Activated CD8-positive, alpha-beta T cell treated with anti-CD3 and anti-CD28 coated beads for 36 hours (primary cell): ENCODE data around the gene CACNG8. TPM values are rescaled to one million over a fixed set of nuclear protein-coding genes. Genes with fewer than 3 reads are reported as not detected.
A peak's percentile ranks its signal among the peaks of the same experiment; 100 is the strongest.

ENCODE experiments used
- ATAC-seq: fragments of 200-7000 bp; cut with Tn5 transposase; one replicate; pipeline ENCODE4 v1.10.0; 2021; ENCODE audit warnings: mild to moderate bottlenecking, moderate library complexity
- CTCF ChIA-PET: fragments of 350-600 bp; sonication (Branson Sonifier 250); formaldehyde crosslinking; loops from one replicate; lab custom pipeline; 2021; ENCODE audit warnings: antibody characterized with exemption; lab: Charles Lee
- POLR2A ChIA-PET: fragments of 350-600 bp; sonication (Branson Sonifier 250); formaldehyde crosslinking; loops from one replicate; lab custom pipeline; 2021; ENCODE audit warnings: antibody characterized with exemption; lab: Charles Lee
- DNase-seq: peaks from one replicate; pipeline ENCODE4 v3.0.0-alpha.2; 2020
- H3K27ac Mint-ChIP-seq: one replicate; pipeline ENCODE4 v1.8.0; 2021; ENCODE audit warnings: mild to moderate bottlenecking, mixed read lengths
- H3K27me3 Mint-ChIP-seq: one replicate; pipeline ENCODE4 v1.8.0; 2021; ENCODE audit warnings: mixed read lengths
- H3K36me3 Mint-ChIP-seq: one replicate; pipeline ENCODE4 v1.8.0; 2021; ENCODE audit warnings: low read depth, mixed read lengths
- H3K4me1 Mint-ChIP-seq: one replicate; pipeline ENCODE4 v1.8.0; 2021; ENCODE audit warnings: low read depth, mixed read lengths
- H3K4me3 Mint-ChIP-seq: one replicate; pipeline ENCODE4 v1.8.0; 2021; ENCODE audit warnings: mild to moderate bottlenecking, moderate library complexity, mixed read lengths
- H3K9me3 Mint-ChIP-seq: one replicate; pipeline ENCODE4 v1.8.0; 2021; ENCODE audit warnings: mixed read lengths
- intact Hi-C: fragments of 100-400 bp; cut with micrococcal nuclease; formaldehyde crosslinking; loops from one replicate; pipeline ENCODE4 v1.10.0; 2022
- total RNA-seq, 2 experiments: library from RNA; stranded (reverse); gene quantifications; one replicate each; pipeline ENCODE4 v1.2.3, GENCODE V29; 2021
- TF ChIP-seq, protein P1 (sequence below): fragments of 200-600 bp; IDR thresholded peaks from one replicate; pipeline ENCODE4 v1.8.0; 2022; ENCODE audit warnings: antibody characterized with exemption, mild to moderate bottlenecking

The CACNG8 gene
- total RNA-seq, 2 experiments from 2014 or later = not detected

DNA sequence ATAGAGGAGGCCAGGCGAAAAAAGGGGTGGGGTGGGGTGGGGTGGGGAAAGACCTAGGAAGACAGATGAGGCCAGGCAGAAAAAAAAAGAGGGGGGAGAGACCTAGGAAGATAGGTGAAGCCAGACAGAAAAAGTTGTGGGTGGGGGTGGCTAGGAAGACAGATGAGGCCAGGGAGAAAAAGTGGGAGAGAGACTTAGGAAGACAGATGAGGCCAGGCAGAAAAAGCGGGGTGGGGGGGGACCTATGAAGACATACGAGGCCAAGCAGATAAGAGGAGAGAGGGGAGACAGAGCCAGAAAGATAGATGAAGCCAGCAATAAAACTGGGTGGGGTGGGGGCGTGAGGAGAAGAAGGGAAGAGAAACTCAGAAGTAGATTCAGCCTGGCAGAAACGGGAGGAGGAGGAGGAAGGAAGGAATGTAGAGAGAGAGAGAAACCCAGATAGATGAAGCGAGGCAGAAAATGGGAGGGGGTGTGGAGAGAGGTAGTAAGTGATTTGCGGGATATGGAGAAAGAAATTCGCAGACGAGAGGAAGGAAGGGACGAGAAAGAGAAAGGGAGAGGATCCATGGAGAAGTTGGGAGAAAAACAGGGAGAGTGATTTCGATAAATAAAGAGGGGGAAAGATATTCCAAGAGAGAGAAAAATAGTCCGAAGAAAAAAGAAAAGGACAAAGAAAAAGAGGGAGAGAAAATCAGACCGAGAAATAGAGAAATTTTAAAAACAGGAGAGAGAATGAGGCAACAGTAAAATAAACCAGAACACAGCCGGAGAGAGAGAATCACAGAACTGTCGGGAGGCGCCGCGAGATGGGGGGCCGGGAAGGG is 16.5 kb downstream of the CACNG8 start:
- ChIA-PET CTCF (no interaction called here), POLR2A (no interaction called here)
- H3K9me3 Mint-ChIP-seq = no peaks in the 10 kb centered on the region
- H3K27ac Mint-ChIP-seq = no peak overlapping the region
- ATAC-seq (no peak), DNase-seq (no peak)
- H3K36me3 Mint-ChIP-seq = peaks cover 1% of the 10 kb centered on the region
- H3K4me3 Mint-ChIP-seq = peak overlapping the region; percentile 11
- H3K27me3 Mint-ChIP-seq = peaks cover 50% of the 10 kb centered on the region
- H3K4me1 Mint-ChIP-seq = peaks cover 13% of the 10 kb centered on the region
- TF ChIP-seq, protein P1, sequence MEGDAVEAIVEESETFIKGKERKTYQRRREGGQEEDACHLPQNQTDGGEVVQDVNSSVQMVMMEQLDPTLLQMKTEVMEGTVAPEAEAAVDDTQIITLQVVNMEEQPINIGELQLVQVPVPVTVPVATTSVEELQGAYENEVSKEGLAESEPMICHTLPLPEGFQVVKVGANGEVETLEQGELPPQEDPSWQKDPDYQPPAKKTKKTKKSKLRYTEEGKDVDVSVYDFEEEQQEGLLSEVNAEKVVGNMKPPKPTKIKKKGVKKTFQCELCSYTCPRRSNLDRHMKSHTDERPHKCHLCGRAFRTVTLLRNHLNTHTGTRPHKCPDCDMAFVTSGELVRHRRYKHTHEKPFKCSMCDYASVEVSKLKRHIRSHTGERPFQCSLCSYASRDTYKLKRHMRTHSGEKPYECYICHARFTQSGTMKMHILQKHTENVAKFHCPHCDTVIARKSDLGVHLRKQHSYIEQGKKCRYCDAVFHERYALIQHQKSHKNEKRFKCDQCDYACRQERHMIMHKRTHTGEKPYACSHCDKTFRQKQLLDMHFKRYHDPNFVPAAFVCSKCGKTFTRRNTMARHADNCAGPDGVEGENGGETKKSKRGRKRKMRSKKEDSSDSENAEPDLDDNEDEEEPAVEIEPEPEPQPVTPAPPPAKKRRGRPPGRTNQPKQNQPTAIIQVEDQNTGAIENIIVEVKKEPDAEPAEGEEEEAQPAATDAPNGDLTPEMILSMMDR = no peak
- intact Hi-C loops = no loop called here

- CTCF ChIA-PET = no interaction called here
- H3K9me3 Mint-ChIP-seq = no peaks in the 10 kb centered on the region
- ATAC-seq (peak; percentile 16), DNase-seq (no peak)
- peak overlapping the region; percentile 11 for H3K4me3 Mint-ChIP-seq
- H3K27me3 Mint-ChIP-seq = peaks cover 49% of the 10 kb centered on the region
- TF ChIP-seq, protein P1 = no peak
- POLR2A ChIA-PET = no interaction called here
- H3K27ac Mint-ChIP-seq = no peak overlapping the region
- peaks cover 1% of the 10 kb centered on the region for H3K36me3 Mint-ChIP-seq
- H3K4me1 Mint-ChIP-seq = peaks cover 13% of the 10 kb centered on the region
- intact Hi-C loops = no loop called here
Observed at GRCh38 chr19:53980539-53981375, 18.0 kb downstream of the CACNG8 start.

DNA sequence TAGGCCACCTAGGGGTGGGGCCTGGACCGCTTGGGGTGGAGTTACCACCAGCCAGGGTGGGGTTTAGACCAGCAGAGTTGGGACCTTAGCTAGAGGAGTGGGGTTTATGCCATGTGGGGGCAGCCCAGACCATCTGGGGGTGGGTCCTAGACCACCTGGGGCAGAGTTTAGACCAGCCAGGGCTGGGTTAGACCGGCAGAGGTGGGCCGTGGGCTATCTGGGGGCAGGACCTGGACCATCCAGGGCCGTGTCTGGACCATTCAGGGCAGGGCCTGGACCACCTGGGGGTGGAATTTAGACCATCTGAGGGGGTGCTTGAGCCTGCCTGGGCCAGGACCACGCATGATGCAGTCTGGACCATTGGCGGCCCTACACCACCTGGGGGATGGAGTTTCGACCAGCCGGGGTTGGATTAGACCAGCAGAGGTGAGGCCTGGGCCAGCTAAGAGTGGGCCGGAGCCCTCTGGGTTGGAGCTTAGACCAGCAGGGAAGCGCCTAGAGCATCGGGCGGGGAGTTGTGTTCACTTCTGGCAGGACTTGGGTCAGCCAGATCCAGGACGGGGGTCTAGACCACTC is 18.7 kb downstream of the CACNG8 start:
- Mint-ChIP-seq H3K36me3 (peaks cover 1% of the 10 kb centered on the region), H3K4me3 (peak overlapping the region; percentile 2), H3K27me3 (peaks cover 45% of the 10 kb centered on the region), H3K4me1 (peaks cover 13% of the 10 kb centered on the region), H3K27ac (no peak overlapping the region), H3K9me3 (no peaks in the 10 kb centered on the region)
- DNase-seq = no peak
- intact Hi-C loops = no loop called here
- POLR2A ChIA-PET = no interaction called here
- TF ChIP-seq, protein P1 = no peak
- CTCF ChIA-PET = no interaction called here
- no peak for ATAC-seq

DNA sequence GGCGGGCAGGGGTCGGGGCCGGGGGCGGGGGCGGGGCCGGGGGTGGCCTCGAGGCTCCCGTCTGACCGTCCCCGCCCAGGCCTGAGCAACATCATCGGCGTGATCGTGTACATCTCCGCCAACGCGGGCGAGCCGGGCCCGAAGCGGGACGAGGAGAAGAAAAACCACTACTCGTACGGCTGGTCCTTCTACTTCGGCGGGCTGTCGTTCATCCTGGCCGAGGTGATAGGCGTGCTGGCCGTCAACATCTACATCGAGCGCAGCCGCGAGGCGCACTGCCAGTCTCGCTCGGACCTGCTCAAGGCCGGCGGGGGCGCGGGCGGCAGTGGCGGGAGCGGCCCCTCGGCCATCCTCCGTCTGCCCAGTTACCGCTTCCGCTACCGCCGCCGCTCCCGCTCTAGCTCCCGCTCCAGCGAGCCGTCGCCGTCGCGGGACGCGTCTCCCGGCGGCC is 19.3 kb downstream of the CACNG8 start:
- CTCF ChIA-PET = no interaction called here
- intact Hi-C loops = no loop called here
- peaks cover 1% of the 10 kb centered on the region for H3K36me3 Mint-ChIP-seq

More for the DNA sequence above, 19.3 kb downstream of the CACNG8 start:
- H3K27me3 Mint-ChIP-seq = peaks cover 41% of the 10 kb centered on the region
- H3K27ac Mint-ChIP-seq = no peak overlapping the region
- peaks cover 13% of the 10 kb centered on the region for H3K4me1 Mint-ChIP-seq
- POLR2A ChIA-PET = no interaction called here
- no peaks in the 10 kb centered on the region for H3K9me3 Mint-ChIP-seq
- no peak overlapping the region for H3K4me3 Mint-ChIP-seq
- no peak for DNase-seq
- ATAC-seq = no peak
- TF ChIP-seq, protein P1 = no peak
